DMS53 treated with DMSO at 0.1 percent for 48 hours (cell line): ENCODE data around the gene SAMD4B.

ENCODE experiments used
- DNase-seq: peaks from one replicate; lab custom pipeline; 2025; ENCODE audit not compliant: unreplicated experiment; lab: John Stamatoyannopoulos, UW

SAMD4B gene

GRCh38 chr19:39407660-39408391 lies 65.6 kb downstream of the SAMD4B start:
- no peak for DNase-seq

- peak; percentile 31 for DNase-seq
Observed at GRCh38 chr19:39408392-39409207, 66.4 kb downstream of the SAMD4B start.

DNA sequence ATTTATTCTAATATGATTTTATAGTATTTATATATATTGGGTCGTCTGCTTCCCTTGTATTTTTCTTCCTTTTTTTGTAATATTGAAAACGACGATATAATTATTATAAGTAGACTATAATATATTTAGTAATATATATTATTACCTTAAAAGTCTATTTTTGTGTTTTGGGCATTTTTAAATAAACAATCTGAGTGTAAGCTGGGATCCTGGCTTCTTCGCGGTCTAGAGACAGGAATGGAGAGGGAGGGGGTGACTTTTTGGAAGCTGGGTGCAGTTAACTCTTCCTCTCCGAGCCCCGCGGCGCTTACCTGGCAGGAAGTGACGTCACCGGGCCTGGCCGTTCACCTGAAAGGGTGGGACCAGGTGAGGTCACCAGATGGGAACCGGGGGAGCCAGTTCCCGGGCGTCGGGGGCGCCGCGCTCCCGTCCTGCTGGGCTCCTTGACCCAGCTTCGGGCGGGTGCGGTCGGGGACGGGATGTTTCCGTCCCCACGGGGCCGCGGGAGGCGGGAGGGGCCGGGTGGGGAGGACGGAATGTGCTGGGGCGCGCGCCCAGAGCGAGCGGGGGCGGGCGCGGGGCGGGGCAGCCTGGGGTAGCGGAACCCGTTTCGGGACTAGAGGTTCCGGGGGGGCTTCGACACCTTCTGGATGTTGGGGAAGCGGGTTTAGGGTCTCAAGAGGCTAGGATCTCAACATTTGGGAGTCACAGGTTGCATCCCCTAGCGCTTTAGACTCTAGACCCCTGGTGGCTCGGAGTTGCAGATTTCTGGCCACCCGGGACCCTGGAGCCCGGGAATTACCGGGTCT lies 67.2 kb downstream of the SAMD4B start:
- DNase-seq = peak; percentile 92

DNA sequence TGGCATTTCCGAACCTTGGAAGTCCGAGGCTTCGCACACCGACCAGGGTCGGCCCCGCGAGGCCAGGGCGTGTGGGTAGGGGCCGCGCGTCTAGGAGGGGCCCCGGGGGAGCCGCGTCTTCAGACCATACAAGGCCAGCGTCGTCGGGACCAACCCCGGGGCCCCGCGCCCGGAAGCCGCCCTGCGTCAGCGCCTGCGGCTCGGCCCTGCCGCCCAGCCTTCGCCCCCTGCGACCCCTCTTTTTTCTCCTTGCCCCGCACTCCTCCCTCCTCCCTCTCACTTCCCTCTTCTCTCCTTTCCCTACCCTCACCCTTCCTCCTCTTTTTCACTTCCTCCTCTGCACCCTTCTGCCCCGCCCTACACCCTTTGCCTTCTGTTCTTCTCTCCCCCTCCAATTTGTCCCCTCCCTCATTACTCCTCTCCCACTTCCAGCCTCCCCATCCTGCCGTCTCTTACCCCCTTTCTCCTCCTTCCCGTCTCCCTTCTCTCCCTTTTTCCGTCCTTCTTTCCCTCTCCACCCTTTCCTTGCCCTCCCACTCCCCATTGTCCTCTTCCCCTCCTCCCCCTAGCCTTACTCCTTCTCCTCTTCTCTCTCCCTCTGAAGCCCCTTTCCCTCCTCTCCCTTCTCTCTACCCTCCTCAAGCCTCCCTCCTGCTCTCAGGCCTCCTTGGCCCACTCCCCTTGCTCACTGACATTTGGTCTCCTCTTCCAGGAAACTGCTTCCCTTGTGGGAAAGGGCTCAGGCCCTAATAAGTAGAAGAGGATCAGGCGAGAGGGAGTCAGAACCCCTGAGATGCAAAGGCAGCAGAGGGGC lies 68.0 kb downstream of the SAMD4B start:
- DNase-seq = peak; percentile 58

GRCh38 chr19:39410831-39411080 lies 68.5 kb downstream of the SAMD4B start:
- no peak for DNase-seq

DNA sequence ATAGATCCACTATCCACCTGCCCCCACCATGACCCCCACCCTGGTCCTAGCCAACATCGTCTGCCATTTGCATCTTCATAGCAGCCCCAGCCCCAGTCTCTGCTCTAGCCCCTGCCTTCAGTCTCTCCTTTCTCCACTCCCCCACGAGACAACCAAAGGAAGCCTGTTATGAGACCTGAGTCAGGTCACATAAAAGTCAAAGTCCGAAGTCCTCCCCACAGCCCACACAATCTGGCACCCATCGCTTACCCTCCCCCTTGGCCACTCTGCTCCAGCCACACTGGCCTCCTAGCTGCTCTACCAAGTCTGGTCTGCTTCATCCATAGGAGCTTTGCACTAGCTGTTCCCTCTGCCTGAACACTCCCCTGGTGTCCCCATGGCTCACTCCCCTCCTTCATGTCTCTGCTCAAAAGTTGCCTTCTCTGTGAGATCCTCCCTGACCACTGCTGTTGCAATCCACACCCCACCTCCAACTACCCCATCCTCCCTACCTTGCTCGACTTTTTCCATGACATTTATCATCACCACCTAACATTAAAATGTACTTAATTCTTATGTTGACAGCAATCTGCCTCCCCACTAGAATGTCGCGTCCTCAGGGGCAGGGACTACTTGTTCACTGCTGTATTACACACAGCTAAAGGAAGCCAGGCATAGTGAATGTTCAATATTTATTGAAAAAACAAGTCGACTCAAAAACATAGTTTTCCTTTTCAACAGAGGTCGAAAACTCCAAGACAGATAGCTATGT lies 69.0 kb downstream of the SAMD4B start:
- no peak for DNase-seq

DNA sequence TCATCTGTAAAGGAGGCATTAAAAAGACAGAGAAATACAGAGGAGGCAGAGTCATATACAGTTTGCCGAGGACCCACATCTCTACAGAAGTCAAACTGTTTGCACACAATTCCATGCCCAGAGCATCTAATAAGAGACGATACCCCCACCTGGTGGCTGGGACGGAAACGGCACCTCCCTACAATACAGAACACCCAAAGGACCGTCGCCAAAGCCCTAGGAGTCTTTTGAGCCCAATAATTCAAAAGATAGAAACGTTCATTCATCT lies 69.5 kb downstream of the SAMD4B start:
- peak; percentile 95 for DNase-seq

DNA sequence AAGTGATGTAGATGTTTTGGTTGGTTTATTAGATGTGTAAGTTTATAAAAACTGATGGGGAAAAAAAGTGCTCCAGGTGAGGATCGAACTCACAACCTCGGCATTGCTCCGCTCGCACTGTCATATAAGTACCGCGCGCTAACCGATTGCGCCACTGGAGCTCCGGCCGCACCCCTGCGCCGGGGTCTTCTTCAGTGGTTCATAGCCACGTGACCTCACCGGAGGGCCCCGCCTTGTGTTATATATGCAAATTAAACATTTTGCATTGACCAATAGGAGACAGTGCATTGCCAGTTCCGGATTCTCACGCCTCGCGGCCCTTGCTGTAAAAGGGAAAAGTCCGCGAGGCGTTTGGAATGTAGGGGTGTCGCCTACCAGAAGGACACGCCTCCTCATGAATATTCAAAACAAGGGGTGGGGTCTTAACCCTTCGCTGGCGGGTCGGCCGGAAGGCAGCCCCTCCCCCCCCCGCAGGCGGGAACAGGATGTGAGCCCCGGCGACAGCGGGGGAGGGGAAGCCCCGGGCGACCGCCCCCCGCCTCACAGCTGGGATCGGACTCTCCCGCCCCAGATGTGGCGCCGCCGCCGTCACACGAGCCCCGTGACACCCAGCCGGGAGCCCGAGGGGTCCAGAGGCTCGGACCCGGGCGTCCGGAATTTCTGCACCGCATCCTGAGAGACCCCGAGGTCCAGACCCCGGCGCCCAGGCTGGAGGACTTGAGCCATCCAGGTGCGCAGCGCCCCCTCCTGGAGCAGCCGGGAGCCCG lies 70.1 kb downstream of the SAMD4B start, which contains the start of gene PLEKHG2:
Gene PLEKHG2, plus strand, starts transcription at position 570 of the 767 bp plus-strand sequence. CDS start 1,418 bp downstream, outside the sequence.
- peak; percentile 99 for DNase-seq

- no peak for DNase-seq
Observed at GRCh38 chr19:39412867-39413271, 70.6 kb downstream of the SAMD4B start.

- no peak for DNase-seq
Observed at GRCh38 chr19:39413272-39413910, 71.2 kb downstream of the SAMD4B start.

DNA sequence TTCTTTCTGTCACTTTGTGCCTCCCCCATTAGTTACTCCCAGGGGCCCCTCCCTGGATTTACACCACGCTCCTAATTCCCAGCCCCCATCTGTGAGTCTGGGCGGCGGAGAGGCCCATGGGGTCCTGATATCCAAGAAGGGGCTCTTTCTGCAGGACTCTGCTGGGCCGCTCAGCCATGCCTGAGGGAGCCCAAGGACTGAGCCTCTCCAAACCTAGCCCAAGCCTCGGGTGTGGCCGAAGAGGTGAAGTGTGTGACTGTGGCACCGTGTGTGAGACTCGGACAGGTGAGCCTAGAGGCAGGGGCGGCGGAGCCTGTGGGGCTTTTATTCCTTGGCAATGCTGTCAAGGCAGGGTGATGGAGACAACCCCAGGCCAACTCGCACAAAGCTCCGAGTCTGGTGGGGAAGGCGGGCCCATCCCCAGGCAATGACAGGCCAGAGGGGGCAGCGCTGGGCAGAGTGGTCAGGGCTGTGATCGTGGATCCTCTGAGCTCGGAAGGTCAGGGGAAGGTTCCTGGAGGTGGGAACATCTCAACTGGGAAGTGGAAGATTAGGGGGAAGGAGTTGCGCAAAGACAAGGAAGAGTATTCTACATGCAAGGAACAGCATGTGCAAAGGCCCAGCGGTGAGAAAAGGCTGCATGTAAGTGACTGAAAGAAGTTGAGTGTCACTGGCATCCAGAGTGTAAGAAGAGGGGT lies 71.8 kb downstream of the SAMD4B start:
- no peak for DNase-seq

- no peak for DNase-seq
Observed at GRCh38 chr19:39415111-39416046, 73.2 kb downstream of the SAMD4B start.

- DNase-seq = no peak
Observed at GRCh38 chr19:39416152-39417120, 74.2 kb downstream of the SAMD4B start.

GRCh38 chr19:39417463-39418181 lies 75.4 kb downstream of the SAMD4B start:
- DNase-seq = no peak

- DNase-seq = no peak
Observed at GRCh38 chr19:39419003-39419402, 76.8 kb downstream of the SAMD4B start.

DNA sequence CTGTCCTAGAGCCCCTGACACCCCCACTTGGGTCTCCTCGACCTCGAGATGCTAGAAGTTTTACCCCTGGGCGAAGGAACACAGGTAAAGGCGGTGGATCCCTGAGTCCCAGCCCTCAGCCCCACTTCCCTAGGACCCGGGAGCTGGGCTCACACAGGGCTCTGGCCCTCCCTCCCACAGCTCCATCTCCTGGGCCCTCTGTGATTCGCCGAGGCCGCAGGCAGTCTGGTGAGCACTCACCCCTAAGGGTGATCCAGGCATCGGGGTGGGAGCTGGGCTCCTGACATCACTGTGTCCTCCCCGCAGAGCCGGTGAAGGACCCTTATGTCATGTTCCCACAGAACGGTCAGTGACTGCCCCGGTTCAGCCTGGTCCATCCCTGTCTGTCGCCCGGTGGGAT lies 78.5 kb downstream of the SAMD4B start:
- DNase-seq = no peak
